ENCODE measurements around the gene HMOX2. TPM values are rescaled to one million over a fixed set of nuclear protein-coding genes. Genes with fewer than 3 reads are reported as not detected.

Gene HMOX2
- polyA plus RNA-seq, 1 donor (not counting 4 experiments of a cell fraction or from before 2014, with no cell fraction given): 167 TPM

- Histone ChIP-seq H3K9me3 (ENCODE audit: control insufficient read depth, low read depth, low read length) (no peaks in the 10 kb centered on the region), H3K79me2 (ENCODE audit: control insufficient read depth, insufficient read depth, low read length) (peaks cover 71% of the 10 kb centered on the region), H3K27me3 (ENCODE audit: control insufficient read depth, extremely low read depth, insufficient read depth, low read length) (no peaks in the 10 kb centered on the region), H2AFZ (ENCODE audit: control insufficient read depth, low read length) (no peak overlapping the region), H3K4me1 (ENCODE audit: control insufficient read depth, extremely low read depth, insufficient read depth, low read length) (peaks cover 73% of the 10 kb centered on the region), H3K9ac (ENCODE audit: control insufficient read depth, extremely low read depth, insufficient read depth, low read length) (peak overlapping the region; percentile 79), H3K4me3 (ENCODE audit: control insufficient read depth in 2 of 3, extremely low read depth in 1 of 3, insufficient read depth in 2 of 3, low read depth in 1 of 3, low read length in 3 of 3) (peak overlapping the region in 2 of 3 experiments; percentile 60 to 64), H3K4me2 (ENCODE audit: control insufficient read depth, extremely low read depth, insufficient read depth, low read depth, low read length) (peak overlapping the region; percentile 98), H4K20me1 (ENCODE audit: control insufficient read depth, extremely low read depth, insufficient read depth, low read length) (peaks cover 2% of the 10 kb centered on the region), H3K36me3 (ENCODE audit: control insufficient read depth in 2 of 2, extremely low read depth in 1 of 2, insufficient read depth in 2 of 2, low read length in 2 of 2) (peaks cover 6 to 39% of the 10 kb centered on the region in 2 experiments), H3K9me1 (ENCODE audit: control insufficient read depth, extremely low read depth, insufficient read depth, low read length) (peaks cover 2% of the 10 kb centered on the region), H3K27ac (ENCODE audit: control insufficient read depth, insufficient read depth, low read length) (peak overlapping the region; percentile 98)
- DNase-seq (ENCODE audit: low read depth, low spot score) (no peak), FAIRE-seq (peak; percentile 95)
- no peak for TF ChIP-seq CTCF (optimal IDR thresholded peaks at IDR 0.05 in 1 of 3, IDR thresholded peaks at IDR 0.05 in 1 of 3, conservative IDR thresholded peaks at IDR 0.05 in 1 of 3; ENCODE audit: extremely low read depth in 1 of 3, insufficient read depth in 2 of 3, low read length in 3 of 3)
- TF ChIP-seq EZH2 (IDR thresholded peaks at IDR 0.05; ENCODE audit: low read length): no peak
- dilution Hi-C loops (cut with MboI; ENCODE audit: extremely low pct_ligation_motif_present, low sequenced_read_pairs): no loop called here
Observed at GRCh38 chr16:4494746-4495490, 18.7 kb downstream of the HMOX2 start.

- Histone ChIP-seq H3K4me2 (ENCODE audit: control insufficient read depth, extremely low read depth, insufficient read depth, low read depth, low read length) (peak overlapping the region; percentile 98), H3K79me2 (ENCODE audit: control insufficient read depth, insufficient read depth, low read length) (peaks cover 69% of the 10 kb centered on the region)
- TF ChIP-seq CTCF (optimal IDR thresholded peaks at IDR 0.05 in 1 of 3, IDR thresholded peaks at IDR 0.05 in 1 of 3, conservative IDR thresholded peaks at IDR 0.05 in 1 of 3; ENCODE audit: extremely low read depth in 1 of 3, insufficient read depth in 2 of 3, low read length in 3 of 3) (no peak), EZH2 (IDR thresholded peaks at IDR 0.05; ENCODE audit: low read length) (no peak)
Observed at GRCh38 chr16:4495766-4496165, 19.6 kb downstream of the HMOX2 start.

More at GRCh38 chr16:4495766-4496165, 19.6 kb downstream of the HMOX2 start:
- peaks cover 79% of the 10 kb centered on the region for H3K4me1 ChIP-seq (ENCODE audit: control insufficient read depth, extremely low read depth, insufficient read depth, low read length)
- no peak for DNase-seq (ENCODE audit: low read depth, low spot score)
- H3K9me3 ChIP-seq (ENCODE audit: control insufficient read depth, low read depth, low read length): no peaks in the 10 kb centered on the region
- H4K20me1 ChIP-seq (ENCODE audit: control insufficient read depth, extremely low read depth, insufficient read depth, low read length): peaks cover 6% of the 10 kb centered on the region
- dilution Hi-C loops (cut with MboI; ENCODE audit: extremely low pct_ligation_motif_present, low sequenced_read_pairs): no loop called here
- FAIRE-seq: peak; percentile 74
- H3K27me3 ChIP-seq (ENCODE audit: control insufficient read depth, extremely low read depth, insufficient read depth, low read length): no peaks in the 10 kb centered on the region
- H3K9me1 ChIP-seq (ENCODE audit: control insufficient read depth, extremely low read depth, insufficient read depth, low read length): peaks cover 2% of the 10 kb centered on the region
- H3K27ac ChIP-seq (ENCODE audit: control insufficient read depth, insufficient read depth, low read length): peak overlapping the region; percentile 98
- H3K9ac ChIP-seq (ENCODE audit: control insufficient read depth, extremely low read depth, insufficient read depth, low read length): peak overlapping the region; percentile 79
- no peak overlapping the region for H2AFZ ChIP-seq (ENCODE audit: control insufficient read depth, low read length)
- H3K4me3 ChIP-seq (ENCODE audit: control insufficient read depth in 2 of 3, extremely low read depth in 1 of 3, insufficient read depth in 2 of 3, low read depth in 1 of 3, low read length in 3 of 3): peak overlapping the region in 2 of 3 experiments; percentile 60 to 64
- H3K36me3 ChIP-seq (ENCODE audit: control insufficient read depth in 2 of 2, extremely low read depth in 1 of 2, insufficient read depth in 2 of 2, low read length in 2 of 2): peaks cover 6 to 31% of the 10 kb centered on the region in 2 experiments
